Coronary artery (tissue), 2 donors: ENCODE data around the gene CCDC40.

ENCODE experiments used
- DNase-seq: peaks from one replicate; pipeline ENCODE4 v3.0.0-alpha.2; 2017; ENCODE audit warnings: low spot score
- H3K27ac ChIP-seq, 2 donors: fragments of 200-600 bp; sonication (generic); one replicate each; pipeline ENCODE4 v1.5.1; 2016 to 2019
- H3K4me3 ChIP-seq: fragments of 200-600 bp; sonication (generic); 2 replicates; pipeline ENCODE4 v1.5.1; 2016; ENCODE audit warnings: mild to moderate bottlenecking, moderate library complexity
- TF ChIP-seq, protein P1 (sequence below): fragments of 200-600 bp; sonication (generic); IDR thresholded peaks from one replicate; pipeline ENCODE4 v1.5.1; 2019; ENCODE audit warnings: antibody characterized with exemption

Gene CCDC40

GRCh38 chr17:80119839-80120238, 83.4 kb downstream of the CCDC40 start:
- H3K4me3 ChIP-seq = no peak overlapping the region
- no peak overlapping the region for H3K27ac ChIP-seq
- TF ChIP-seq, protein P1, sequence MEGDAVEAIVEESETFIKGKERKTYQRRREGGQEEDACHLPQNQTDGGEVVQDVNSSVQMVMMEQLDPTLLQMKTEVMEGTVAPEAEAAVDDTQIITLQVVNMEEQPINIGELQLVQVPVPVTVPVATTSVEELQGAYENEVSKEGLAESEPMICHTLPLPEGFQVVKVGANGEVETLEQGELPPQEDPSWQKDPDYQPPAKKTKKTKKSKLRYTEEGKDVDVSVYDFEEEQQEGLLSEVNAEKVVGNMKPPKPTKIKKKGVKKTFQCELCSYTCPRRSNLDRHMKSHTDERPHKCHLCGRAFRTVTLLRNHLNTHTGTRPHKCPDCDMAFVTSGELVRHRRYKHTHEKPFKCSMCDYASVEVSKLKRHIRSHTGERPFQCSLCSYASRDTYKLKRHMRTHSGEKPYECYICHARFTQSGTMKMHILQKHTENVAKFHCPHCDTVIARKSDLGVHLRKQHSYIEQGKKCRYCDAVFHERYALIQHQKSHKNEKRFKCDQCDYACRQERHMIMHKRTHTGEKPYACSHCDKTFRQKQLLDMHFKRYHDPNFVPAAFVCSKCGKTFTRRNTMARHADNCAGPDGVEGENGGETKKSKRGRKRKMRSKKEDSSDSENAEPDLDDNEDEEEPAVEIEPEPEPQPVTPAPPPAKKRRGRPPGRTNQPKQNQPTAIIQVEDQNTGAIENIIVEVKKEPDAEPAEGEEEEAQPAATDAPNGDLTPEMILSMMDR = no peak
- no peak for DNase-seq

GRCh38 chr17:80122026-80122575, 85.7 kb downstream of the CCDC40 start:
- DNase-seq = no peak
- no peak overlapping the region for H3K27ac ChIP-seq
- TF ChIP-seq, protein P1 = no peak
- H3K4me3 ChIP-seq = no peak overlapping the region

DNA sequence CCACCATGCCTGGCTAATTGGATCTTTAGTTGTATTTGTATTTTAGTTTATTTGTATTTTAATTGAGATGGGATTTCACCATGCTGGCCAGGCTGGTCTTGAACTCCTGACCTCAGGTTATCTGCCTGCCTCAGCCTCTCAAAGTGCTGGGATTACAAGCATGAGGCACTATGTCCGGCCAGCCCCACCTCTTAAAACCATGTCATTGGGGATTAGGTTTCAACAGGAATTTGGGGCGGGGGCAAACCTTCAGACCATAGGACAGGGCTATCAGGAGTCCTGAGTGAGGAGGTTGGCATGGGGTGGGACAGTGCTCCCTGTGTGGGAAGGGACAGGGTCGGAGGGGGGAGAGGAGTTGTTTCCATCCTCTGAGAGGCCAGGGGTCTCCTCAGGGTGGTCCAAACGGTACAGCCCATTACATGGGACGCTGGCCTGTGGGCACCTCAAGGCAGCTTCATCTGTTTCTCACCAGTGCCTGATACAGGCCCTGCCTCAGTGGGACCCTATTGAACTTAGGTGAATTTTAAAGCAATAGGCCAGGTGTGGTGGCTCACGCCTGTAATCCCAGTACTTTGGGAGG, 86.6 kb downstream of the CCDC40 start:
- TF ChIP-seq, protein P1 = no peak
- H3K4me3 ChIP-seq = no peak overlapping the region
- H3K27ac ChIP-seq = no peak overlapping the region
- no peak for DNase-seq

DNA sequence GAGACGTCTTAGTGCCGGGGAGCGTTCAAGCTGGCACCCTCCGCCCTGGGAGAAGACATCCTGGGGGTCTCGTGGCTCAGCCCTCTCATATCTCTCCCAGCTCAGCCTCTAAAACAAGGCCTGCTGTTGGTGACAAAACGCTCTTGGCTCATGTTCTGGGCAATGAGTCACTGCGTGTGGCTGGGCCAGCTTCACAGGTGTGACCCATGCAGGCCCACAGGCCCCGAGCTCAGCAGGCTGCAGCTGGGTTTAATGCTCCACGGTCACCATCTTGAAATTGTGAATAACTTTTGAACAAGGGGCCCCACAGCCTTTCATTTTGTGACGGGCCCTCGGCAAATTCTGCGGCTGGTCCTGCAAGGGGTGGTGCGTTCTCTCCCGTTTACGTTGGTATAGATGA, 87.3 kb downstream of the CCDC40 start:
- no peak overlapping the region for H3K4me3 ChIP-seq
- TF ChIP-seq, protein P1 = no peak
- DNase-seq = no peak
- no peak overlapping the region for H3K27ac ChIP-seq

DNA sequence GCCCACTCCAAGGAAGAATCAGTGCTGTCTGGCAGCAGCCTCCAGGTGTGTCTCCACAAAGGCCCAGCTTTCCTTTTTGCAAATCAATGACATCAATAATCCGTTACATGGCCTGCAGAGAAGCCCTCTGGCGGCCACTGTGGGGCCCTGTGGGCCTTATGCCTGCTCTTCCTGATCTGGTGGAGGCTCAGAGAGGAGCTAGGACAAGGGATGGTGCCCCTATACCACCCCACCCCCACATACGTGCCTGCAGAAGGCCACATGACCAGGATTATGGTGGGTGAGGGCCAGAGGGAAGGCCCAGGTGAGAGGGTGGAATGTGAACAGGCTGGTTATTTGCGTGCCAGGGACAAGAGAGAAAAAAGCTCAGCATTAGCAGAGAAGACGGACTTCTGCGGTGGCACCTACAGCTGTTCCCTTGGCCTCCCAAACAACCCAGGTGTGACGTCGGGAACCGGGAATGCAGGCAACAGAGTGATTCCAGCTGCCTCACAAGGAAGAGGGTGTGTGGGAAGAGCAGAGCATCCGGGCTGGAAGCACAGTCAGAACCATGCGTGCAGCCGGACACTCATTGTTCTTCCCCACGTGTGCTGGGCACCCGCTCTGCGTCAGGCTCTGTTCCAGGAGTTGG, 88.0 kb downstream of the CCDC40 start:
- Histone ChIP-seq H3K4me3 (no peak overlapping the region), H3K27ac (no peak overlapping the region)
- TF ChIP-seq, protein P1 = no peak
- no peak for DNase-seq

DNA sequence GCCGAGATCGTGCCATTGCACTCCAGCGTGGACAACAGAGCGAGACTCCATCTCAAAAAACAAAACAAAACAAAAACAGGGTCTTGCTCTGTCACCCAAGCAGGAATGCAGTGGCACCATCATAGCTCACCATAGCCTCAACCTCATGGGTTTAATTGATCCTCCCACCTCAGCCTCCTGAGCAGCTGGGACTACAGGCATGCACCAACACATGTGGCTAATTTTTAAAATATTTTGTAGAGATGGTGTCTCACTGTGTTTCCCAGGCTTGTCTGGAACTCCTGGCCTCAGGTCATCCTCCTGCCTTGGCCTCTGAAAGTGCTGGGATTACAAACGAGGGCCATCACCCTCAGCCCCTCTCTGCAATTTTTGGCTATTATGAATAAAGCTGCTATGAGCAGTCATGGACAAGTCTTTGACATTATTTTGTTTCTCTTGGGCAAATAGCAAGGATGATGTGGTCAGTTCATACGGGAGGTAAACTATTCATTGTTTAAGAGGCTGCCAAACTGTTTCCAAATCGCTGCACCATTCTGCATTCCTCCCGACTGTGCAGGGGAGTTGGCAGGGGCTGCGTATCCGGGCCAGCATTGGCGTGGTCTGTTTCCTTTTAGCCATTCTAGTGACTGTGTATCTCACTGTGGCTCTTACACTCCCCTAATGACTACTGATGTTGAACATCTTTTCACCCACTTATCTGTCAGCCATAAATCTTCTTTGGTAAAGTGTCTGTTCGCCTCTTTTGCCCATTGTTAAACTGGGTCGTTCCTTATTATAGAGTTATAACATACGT, 89.4 kb downstream of the CCDC40 start:
- TF ChIP-seq, protein P1 = no peak
- no peak overlapping the region for H3K4me3 ChIP-seq
- DNase-seq = no peak
- H3K27ac ChIP-seq = no peak overlapping the region

GRCh38 chr17:80126449-80126715, 89.9 kb downstream of the CCDC40 start:
- no peak for DNase-seq
- TF ChIP-seq, protein P1 = no peak
- Histone ChIP-seq H3K27ac (no peak overlapping the region), H3K4me3 (no peak overlapping the region)
